GM12892 (cell line): ENCODE measurements around the gene NRP1.

Experiments used
- POLR2A ChIP-seq: IDR thresholded peaks from 2 replicates; pipeline ENCODE4 v1.6.1; 2011; ENCODE audit warnings: low read depth, low read length, control low read depth
- POLR2AphosphoS5 ChIP-seq: IDR thresholded peaks from 2 replicates; pipeline ENCODE4 v1.6.1; 2011; ENCODE audit warnings: low read depth, low read length, control low read depth
- TAF1 ChIP-seq: IDR thresholded peaks from 2 replicates; pipeline ENCODE4 v1.6.1; 2011; ENCODE audit warnings: low read depth, mild to moderate bottlenecking, control low read depth, low read length, borderline replicate concordance

GRCh38 chr10:33256458-33256857, 78.0 kb downstream of the NRP1 start:
- TF ChIP-seq TAF1: no peak
- TF ChIP-seq POLR2A: no peak
- no peak for TF ChIP-seq POLR2AphosphoS5
